ENCODE data around the gene SERPINA7. TPM values are rescaled to one million over a fixed set of nuclear protein-coding genes. Genes with fewer than 3 reads are reported as not detected.
"Not testable (repeated sequence)": the region's sequence is repeated elsewhere in the genome, so short reads cannot be mapped to it uniquely, and the experiment has no call there.

The SERPINA7 gene
- total RNA-seq, 2 donors from 2014 or later: not detected

DNA sequence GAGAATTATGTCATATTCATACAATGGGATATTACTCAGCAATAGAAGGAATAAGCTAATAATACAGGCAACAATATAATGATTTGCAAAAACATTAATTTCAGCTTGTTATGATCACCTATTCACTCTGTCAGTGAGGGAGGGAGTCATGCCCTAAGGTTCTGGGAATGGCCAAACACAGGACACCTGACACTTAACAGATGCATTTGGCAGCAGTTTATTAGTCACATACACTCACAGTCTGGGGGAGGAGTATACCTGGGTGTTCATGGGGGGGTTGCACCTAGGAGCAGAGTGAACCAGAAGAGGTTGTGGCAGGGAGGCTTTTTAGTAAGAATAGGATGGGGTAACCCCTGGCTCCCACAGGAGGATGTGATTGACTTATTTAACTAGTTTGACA is 38.3 kb downstream of the SERPINA7 start:
- Histone ChIP-seq H3K4me3 (no peak overlapping the region), H3K27ac (no peak overlapping the region), H3K4me1 (peaks cover 10% of the 10 kb centered on the region), H3K36me3 (replicated peaks in 1 of 2; ENCODE audit: insufficient read depth in 1 of 2, low read depth in 2 of 2) (no peaks in the 10 kb centered on the region), H3K9me3 (no peaks in the 10 kb centered on the region), H3K27me3 (no peaks in the 10 kb centered on the region)
- intact Hi-C loops (cut with DNase I): no loop called here
- no peak for ATAC-seq
- DNase-seq: no peak
- no peak for TF ChIP-seq POLR2A (IDR thresholded peaks at IDR 0.05)
- TF ChIP-seq, protein P1, sequence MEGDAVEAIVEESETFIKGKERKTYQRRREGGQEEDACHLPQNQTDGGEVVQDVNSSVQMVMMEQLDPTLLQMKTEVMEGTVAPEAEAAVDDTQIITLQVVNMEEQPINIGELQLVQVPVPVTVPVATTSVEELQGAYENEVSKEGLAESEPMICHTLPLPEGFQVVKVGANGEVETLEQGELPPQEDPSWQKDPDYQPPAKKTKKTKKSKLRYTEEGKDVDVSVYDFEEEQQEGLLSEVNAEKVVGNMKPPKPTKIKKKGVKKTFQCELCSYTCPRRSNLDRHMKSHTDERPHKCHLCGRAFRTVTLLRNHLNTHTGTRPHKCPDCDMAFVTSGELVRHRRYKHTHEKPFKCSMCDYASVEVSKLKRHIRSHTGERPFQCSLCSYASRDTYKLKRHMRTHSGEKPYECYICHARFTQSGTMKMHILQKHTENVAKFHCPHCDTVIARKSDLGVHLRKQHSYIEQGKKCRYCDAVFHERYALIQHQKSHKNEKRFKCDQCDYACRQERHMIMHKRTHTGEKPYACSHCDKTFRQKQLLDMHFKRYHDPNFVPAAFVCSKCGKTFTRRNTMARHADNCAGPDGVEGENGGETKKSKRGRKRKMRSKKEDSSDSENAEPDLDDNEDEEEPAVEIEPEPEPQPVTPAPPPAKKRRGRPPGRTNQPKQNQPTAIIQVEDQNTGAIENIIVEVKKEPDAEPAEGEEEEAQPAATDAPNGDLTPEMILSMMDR (IDR thresholded peaks at IDR 0.05): no peak

DNA sequence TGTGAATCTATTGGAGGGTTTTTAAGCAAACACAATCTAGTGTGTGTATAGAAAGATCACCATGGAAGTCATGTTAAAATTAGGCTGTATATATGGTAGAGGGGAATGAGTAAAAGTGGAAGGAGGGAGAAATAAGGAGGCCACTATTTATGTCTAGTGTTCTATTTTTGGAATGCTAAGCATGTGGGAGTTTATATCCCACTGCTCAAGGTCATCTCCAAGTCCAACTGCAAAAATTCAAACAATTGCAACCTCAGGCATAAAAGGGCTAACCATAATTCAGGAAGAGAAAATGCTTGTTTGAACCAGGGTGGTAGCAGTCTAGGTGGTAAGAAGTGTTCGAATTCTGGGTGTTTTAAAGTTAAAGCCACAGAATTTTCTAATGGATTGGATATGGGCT is 39.2 kb downstream of the SERPINA7 start:
- H3K36me3 ChIP-seq (replicated peaks in 1 of 2; ENCODE audit: insufficient read depth in 1 of 2, low read depth in 2 of 2): no peaks in the 10 kb centered on the region
- H3K4me1 ChIP-seq: peaks cover 10% of the 10 kb centered on the region
- 31 to 67% methylated on average over 1 of the region's 1 CpG for WGBS, 2 donors
- no peaks in the 10 kb centered on the region for H3K27me3 ChIP-seq
- no peak for ATAC-seq
- H3K9me3 ChIP-seq: no peaks in the 10 kb centered on the region
- H3K27ac ChIP-seq: no peak overlapping the region
- no peak for DNase-seq
- TF ChIP-seq, protein P1 (IDR thresholded peaks at IDR 0.05): no peak
- TF ChIP-seq POLR2A (IDR thresholded peaks at IDR 0.05): no peak
- no peak overlapping the region for H3K4me3 ChIP-seq
- intact Hi-C loops (cut with DNase I): no loop called here

DNA sequence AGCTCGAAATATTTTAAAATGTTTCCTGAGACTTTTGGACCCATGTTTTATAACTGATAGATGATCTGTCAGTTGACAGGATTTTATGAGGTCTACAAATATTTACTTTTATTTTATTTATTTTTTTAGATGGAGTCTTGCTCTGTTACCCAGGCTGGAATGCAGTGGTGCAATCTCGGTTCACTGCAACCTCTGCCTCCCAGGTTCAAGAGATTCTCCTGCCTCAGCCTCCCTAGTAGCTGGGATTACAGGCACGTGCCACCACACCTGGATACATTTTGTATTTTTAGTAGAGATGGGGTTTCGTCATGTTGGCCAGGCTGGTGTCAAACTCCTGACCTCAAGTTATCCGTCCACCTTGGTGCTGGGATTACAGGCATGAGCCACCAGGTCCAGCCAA is 50.0 kb downstream of the SERPINA7 start:
- H3K27ac ChIP-seq; H3K4me3 ChIP-seq; H3K27me3 ChIP-seq; H3K36me3 ChIP-seq (replicated peaks in 1 of 2; ENCODE audit: insufficient read depth in 1 of 2, low read depth in 2 of 2); DNase-seq; ATAC-seq; intact Hi-C loops (cut with DNase I); H3K9me3 ChIP-seq; H3K4me1 ChIP-seq: not testable (repeated sequence)
- 66 to 70% methylated on average over 5 of the region's 5 CpGs for WGBS, 2 donors

Other genes starting within 250 kb of the SERPINA7 start
- 1 to 10 TPM in 1 of 2 donors, under 1 TPM in 1; 0.52 to 2.0 TPM for gene NRK, start 216.2 kb downstream of the SERPINA7 start, total RNA-seq
- gene PWWP3B, start 129.6 kb upstream of the SERPINA7 start, total RNA-seq: 1 to 10 TPM; 6.0 to 9.6 TPM